ENCODE results near the gene GKN1.
A peak's percentile ranks its signal among the peaks of the same experiment; 100 is the strongest.

The GKN1 gene

DNA sequence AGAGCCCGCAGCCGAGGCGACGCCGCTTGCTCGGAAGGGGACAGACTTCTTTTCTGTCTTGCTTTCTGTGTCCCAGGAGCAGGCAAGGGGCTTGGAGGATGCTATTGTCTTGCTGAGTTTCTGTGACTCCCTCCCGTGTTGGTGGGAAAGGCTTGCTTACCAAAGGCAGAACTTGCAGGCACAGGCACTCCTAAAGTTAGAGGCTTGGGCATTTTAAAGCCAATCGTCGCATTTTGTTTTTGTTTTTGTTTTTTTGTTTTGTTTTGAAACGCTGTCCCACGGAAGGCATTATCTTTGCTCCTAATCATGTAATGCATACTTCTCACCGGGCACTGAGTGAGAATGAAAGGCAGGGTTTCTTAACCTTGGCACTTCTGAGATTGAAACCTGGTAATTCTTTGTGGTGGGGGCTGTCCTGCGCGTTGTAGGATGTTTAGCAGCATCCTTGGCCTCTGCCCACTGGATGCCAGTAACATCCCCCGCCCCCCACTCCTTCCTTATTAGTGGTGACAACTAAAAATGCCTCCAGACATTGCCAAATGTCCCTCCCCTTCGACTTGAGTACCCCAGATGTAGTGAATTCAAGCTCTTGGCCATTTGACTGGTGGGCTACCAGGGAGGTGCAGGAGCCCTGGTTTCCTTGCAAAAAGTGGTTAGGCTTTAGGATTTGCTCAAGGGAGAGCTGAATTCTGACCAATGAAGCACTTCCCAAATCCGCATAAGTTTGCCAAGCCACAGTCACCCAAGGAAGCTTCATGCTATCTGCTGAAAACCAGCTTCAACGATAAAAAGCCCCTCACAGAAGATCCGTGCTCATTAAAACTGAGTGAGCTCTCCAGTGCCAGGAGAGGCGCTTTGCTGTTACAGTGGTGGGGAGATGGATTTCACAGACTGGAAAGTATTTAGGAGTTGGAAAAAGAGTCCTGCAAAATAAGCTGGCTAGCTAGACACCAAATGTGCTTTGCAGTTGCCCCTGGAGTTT is 39.7 kb downstream of the GKN1 start:
- TF ChIP-seq, protein P1, sequence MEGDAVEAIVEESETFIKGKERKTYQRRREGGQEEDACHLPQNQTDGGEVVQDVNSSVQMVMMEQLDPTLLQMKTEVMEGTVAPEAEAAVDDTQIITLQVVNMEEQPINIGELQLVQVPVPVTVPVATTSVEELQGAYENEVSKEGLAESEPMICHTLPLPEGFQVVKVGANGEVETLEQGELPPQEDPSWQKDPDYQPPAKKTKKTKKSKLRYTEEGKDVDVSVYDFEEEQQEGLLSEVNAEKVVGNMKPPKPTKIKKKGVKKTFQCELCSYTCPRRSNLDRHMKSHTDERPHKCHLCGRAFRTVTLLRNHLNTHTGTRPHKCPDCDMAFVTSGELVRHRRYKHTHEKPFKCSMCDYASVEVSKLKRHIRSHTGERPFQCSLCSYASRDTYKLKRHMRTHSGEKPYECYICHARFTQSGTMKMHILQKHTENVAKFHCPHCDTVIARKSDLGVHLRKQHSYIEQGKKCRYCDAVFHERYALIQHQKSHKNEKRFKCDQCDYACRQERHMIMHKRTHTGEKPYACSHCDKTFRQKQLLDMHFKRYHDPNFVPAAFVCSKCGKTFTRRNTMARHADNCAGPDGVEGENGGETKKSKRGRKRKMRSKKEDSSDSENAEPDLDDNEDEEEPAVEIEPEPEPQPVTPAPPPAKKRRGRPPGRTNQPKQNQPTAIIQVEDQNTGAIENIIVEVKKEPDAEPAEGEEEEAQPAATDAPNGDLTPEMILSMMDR (conservative IDR thresholded peaks at IDR 0.05; ENCODE audit: low read depth, low read length) = no peak
- Histone ChIP-seq H3K4me2 (peak overlapping the region; percentile 96), H3K9ac (no peak overlapping the region), H4K20me1 (ENCODE audit: insufficient read depth) (no peaks in the 10 kb centered on the region), H3K79me2 (ENCODE audit: insufficient read depth, low read depth) (no peaks in the 10 kb centered on the region), H3K4me1 (ENCODE audit: low read depth, poor library complexity, severe bottlenecking) (peaks cover 14% of the 10 kb centered on the region), H3K27me3 (ENCODE audit: insufficient read depth, low read depth) (peaks cover 10% of the 10 kb centered on the region; the same call in 1 of the 2 replicates), H3K36me3 (ENCODE audit: insufficient read depth) (no peaks in the 10 kb centered on the region), H3K27ac (no peak overlapping the region), H2AFZ (ENCODE audit: low read depth) (peak overlapping the region; percentile 68), H3K4me3 (IDR thresholded peaks at IDR 0.05; ENCODE audit: insufficient read depth, low read depth, low read length) (peak overlapping the region; percentile 63)

DNA sequence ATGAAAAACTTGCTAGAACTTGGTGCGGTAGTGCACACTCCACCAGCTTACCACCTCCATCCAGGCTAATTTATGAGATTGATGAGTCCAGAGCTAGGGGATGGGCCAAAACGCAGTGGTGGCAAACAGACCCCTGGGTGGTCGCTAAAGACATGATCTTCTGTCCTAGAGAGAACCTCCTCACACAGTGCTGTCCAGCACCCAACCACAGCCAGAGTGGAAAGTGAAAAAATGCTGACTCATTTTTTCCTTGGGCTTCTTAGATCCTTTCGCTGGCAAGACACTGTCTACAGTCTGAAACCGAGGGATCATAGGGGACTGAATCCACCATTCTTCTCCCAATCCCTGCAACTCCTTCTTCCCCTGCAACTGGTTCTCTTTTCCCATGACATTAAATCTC is 42.6 kb downstream of the GKN1 start:
- no peaks in the 10 kb centered on the region for H4K20me1 ChIP-seq (ENCODE audit: insufficient read depth)

DNA sequence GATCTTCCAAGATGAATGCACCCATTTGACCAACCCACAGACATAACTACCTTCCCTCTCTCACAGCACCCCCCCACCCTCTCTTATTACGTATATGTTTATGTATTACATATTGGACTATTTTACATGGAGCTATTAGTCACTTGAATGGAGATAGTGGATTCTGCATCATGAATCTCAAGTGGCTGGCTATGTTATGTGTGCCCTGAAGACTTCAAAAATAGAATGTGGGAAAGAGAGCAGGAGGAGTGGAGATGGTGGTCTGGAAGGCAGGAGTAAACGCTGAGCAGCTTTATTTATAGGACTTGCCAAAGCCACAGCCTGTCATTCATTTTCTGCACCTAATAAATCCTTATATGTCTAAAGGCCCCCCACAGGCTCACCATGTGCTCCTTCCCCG is 43.4 kb downstream of the GKN1 start:
- Histone ChIP-seq H3K4me3 (IDR thresholded peaks at IDR 0.05; ENCODE audit: insufficient read depth, low read depth, low read length) (no peak overlapping the region), H3K27me3 (ENCODE audit: insufficient read depth, low read depth) (peaks cover 10% of the 10 kb centered on the region; the same call in 1 of the 2 replicates), H3K36me3 (ENCODE audit: insufficient read depth) (no peaks in the 10 kb centered on the region), H2AFZ (ENCODE audit: low read depth) (no peak overlapping the region), H4K20me1 (ENCODE audit: insufficient read depth) (no peaks in the 10 kb centered on the region), H3K79me2 (ENCODE audit: insufficient read depth, low read depth) (no peaks in the 10 kb centered on the region), H3K9ac (no peak overlapping the region), H3K4me1 (ENCODE audit: low read depth, poor library complexity, severe bottlenecking) (peaks cover 10% of the 10 kb centered on the region), H3K4me2 (no peak overlapping the region), H3K27ac (no peak overlapping the region)
- TF ChIP-seq, protein P1 (conservative IDR thresholded peaks at IDR 0.05; ENCODE audit: low read depth, low read length) = no peak

More for the DNA sequence above, 42.6 kb downstream of the GKN1 start:
- Histone ChIP-seq H3K79me2 (ENCODE audit: insufficient read depth, low read depth) (no peaks in the 10 kb centered on the region), H3K9ac (no peak overlapping the region), H3K36me3 (ENCODE audit: insufficient read depth) (no peaks in the 10 kb centered on the region), H2AFZ (ENCODE audit: low read depth) (no peak overlapping the region), H3K27me3 (ENCODE audit: insufficient read depth, low read depth) (peaks cover 10% of the 10 kb centered on the region; the same call in 1 of the 2 replicates), H3K27ac (no peak overlapping the region), H3K4me2 (no peak overlapping the region), H3K4me3 (IDR thresholded peaks at IDR 0.05; ENCODE audit: insufficient read depth, low read depth, low read length) (no peak overlapping the region), H3K4me1 (ENCODE audit: low read depth, poor library complexity, severe bottlenecking) (peaks cover 14% of the 10 kb centered on the region)
- TF ChIP-seq, protein P1 (conservative IDR thresholded peaks at IDR 0.05; ENCODE audit: low read depth, low read length) = no peak

DNA sequence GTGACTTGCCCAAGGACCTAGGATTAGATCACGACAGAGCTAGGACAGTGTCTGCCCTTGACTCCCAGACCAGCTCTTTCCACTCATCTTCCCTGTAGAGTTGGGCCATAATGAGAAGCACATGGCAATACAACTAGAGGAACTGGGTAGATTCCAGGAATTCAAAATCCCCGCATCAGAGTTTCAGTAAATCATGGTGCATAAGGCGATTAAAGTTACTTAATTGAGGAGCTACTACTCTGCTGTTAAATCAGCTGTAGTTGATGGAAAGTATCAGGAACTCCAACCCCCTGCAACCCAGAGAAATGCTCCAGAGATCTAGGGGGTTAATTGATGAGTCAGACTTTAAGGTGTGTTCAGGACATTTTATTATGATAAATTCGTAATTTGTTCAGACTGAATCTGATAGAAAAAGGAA is 44.3 kb downstream of the GKN1 start:
- Histone ChIP-seq H3K79me2 (ENCODE audit: insufficient read depth, low read depth) (no peaks in the 10 kb centered on the region), H3K4me2 (no peak overlapping the region), H3K4me1 (ENCODE audit: low read depth, poor library complexity, severe bottlenecking) (peaks cover 10% of the 10 kb centered on the region), H3K4me3 (IDR thresholded peaks at IDR 0.05; ENCODE audit: insufficient read depth, low read depth, low read length) (no peak overlapping the region), H3K27me3 (ENCODE audit: insufficient read depth, low read depth) (peaks cover 10% of the 10 kb centered on the region; the same call in 1 of the 2 replicates), H4K20me1 (ENCODE audit: insufficient read depth) (no peaks in the 10 kb centered on the region), H3K27ac (no peak overlapping the region), H3K36me3 (ENCODE audit: insufficient read depth) (no peaks in the 10 kb centered on the region), H2AFZ (ENCODE audit: low read depth) (no peak overlapping the region), H3K9ac (no peak overlapping the region)
- TF ChIP-seq, protein P1 (conservative IDR thresholded peaks at IDR 0.05; ENCODE audit: low read depth, low read length) = no peak
